Testis (tissue), 3 donors: ENCODE results near the gene TAS2R13. TPM values are rescaled to one million over a fixed set of nuclear protein-coding genes. Genes with fewer than 3 reads are reported as not detected.

ENCODE experiments used
- DNase-seq: peaks from one replicate; pipeline ENCODE4 v3.0.0-alpha.2; 2019
- H3K27ac ChIP-seq, 2 donors: fragments of 200-600 bp; sonication (generic); one replicate each; pipeline ENCODE4 v1.5.1; 2019
- H3K27me3 ChIP-seq: fragments of 200-600 bp; sonication (generic); one replicate; pipeline ENCODE4 v1.5.1; 2019
- H3K36me3 ChIP-seq: fragments of 200-600 bp; sonication (generic); one replicate; pipeline ENCODE4 v1.5.1; 2017; ENCODE audit warnings: low read depth; ENCODE audit errors: missing control alignments
- H3K4me1 ChIP-seq: fragments of 200-600 bp; sonication (generic); one replicate; pipeline ENCODE4 v1.5.1; 2019
- H3K4me3 ChIP-seq, 2 donors: fragments of 200-600 bp; sonication (generic); one replicate each; pipeline ENCODE4 v1.5.1; 2017 to 2019
- H3K9me3 ChIP-seq: fragments of 200-600 bp; sonication (generic); one replicate; pipeline ENCODE4 v1.5.1; 2017
- CTCF ChIP-seq, 3 experiments: fragments of 450-650 bp in 2 of 3; fragments of 200-600 bp in 1 of 3; sonication (generic) in 1 of 3; IDR thresholded peaks; one replicate each; pipeline ENCODE4 v1.5.1; 2016 to 2019; ENCODE audit warnings: antibody characterized with exemption in 3 of 3, mild to moderate bottlenecking in 2 of 3, moderate library complexity in 1 of 3
- POLR2A ChIP-seq: fragments of 450-650 bp; IDR thresholded peaks from one replicate; pipeline ENCODE4 v1.6.1; 2017; ENCODE audit warnings: antibody characterized with exemption, mild to moderate bottlenecking, moderate library complexity
- WGBS, 2 donors: methylation state at CpG; one replicate each; pipeline ENCODE4 v1.1.5; 2018; 5-methylcytosine and 5-hydroxymethylcytosine counted together
- intact Hi-C: fragments of 100-400 bp; cut with DNase I; formaldehyde crosslinking; loops from one replicate; pipeline ENCODE4 v1.15.1; 2023; ENCODE audit warnings: low total_unique reads
- polyA plus RNA-seq: library from polyadenylated mRNA; stranded (reverse); fragments of 350-450 nt; fragmentation: Illumina TruSeq; extraction: RNeasy Lipid Tissue Mini Kit (QIAGEN cat#74804); gene quantifications from one replicate; pipeline ENCODE4 v1.2.3, GENCODE V29; 2014; ENCODE audit warnings: low read depth, low replicate concordance; ENCODE audit not compliant: insufficient read depth
- total RNA-seq, 2 donors: library from RNA; depleted of rRNA; stranded (reverse); fragments of >200 nt; gene quantifications; one replicate each; pipeline ENCODE4 v1.2.3, GENCODE V29; 2016

TAS2R13 gene
- total and polyA plus RNA-seq, 3 donors from 2014 or later = 3.1 to 3.6 TPM; not detected in 1

- intact Hi-C loops = no loop called here
- WGBS, 2 donors = 83 to 88% methylated on average over 2 of the region's 2 CpGs
- no peaks in the 10 kb centered on the region for H3K27me3 ChIP-seq
- H3K4me3 ChIP-seq = no peak overlapping the region
- no peaks in the 10 kb centered on the region for H3K4me1 ChIP-seq
- no peak overlapping the region for H3K27ac ChIP-seq
- no peaks in the 10 kb centered on the region for H3K9me3 ChIP-seq
- no peak for TF ChIP-seq CTCF (IDR thresholded peaks at IDR 0.05)
- TF ChIP-seq POLR2A = no peak
- no peaks in the 10 kb centered on the region for H3K36me3 ChIP-seq
- DNase-seq = no peak
Measured at GRCh38 chr12:10863512-10864218, 45.7 kb downstream of the TAS2R13 start.

- H3K27ac ChIP-seq = no peak overlapping the region
- no peak overlapping the region for H3K4me3 ChIP-seq
- TF ChIP-seq CTCF (IDR thresholded peaks at IDR 0.05) (no peak), POLR2A (no peak)
- H3K4me1 ChIP-seq = no peaks in the 10 kb centered on the region
- intact Hi-C loops = no loop called here
- DNase-seq = no peak
- H3K9me3 ChIP-seq = no peaks in the 10 kb centered on the region
- WGBS, 2 donors = 85 to 92% methylated on average over 2 of the region's 2 CpGs
- no peaks in the 10 kb centered on the region for H3K27me3 ChIP-seq
- no peaks in the 10 kb centered on the region for H3K36me3 ChIP-seq
Measured at GRCh38 chr12:10861366-10861765, 48.0 kb downstream of the TAS2R13 start.

Other genes starting within 250 kb of the TAS2R13 start
- gene STYK1, start 235.5 kb downstream of the TAS2R13 start, total RNA-seq = under 1 TPM; 0.24 to 0.50 TPM
- gene STYK1, start 235.5 kb downstream of the TAS2R13 start, polyA plus RNA-seq = 0.26 TPM
- gene YBX3, start 186.2 kb downstream of the TAS2R13 start, total RNA-seq = 100 to 1,000 TPM; 493 to 511 TPM
- 1,385 TPM for gene YBX3, start 186.2 kb downstream of the TAS2R13 start, polyA plus RNA-seq
- not detected for gene TAS2R7, start 106.9 kb downstream of the TAS2R13 start, total RNA-seq
- gene TAS2R7, start 106.9 kb downstream of the TAS2R13 start, polyA plus RNA-seq = not detected
- gene TAS2R8, start 102.3 kb downstream of the TAS2R13 start, total RNA-seq = not detected
- gene TAS2R8, start 102.3 kb downstream of the TAS2R13 start, polyA plus RNA-seq = not detected
- not detected for gene TAS2R9, start 99.4 kb downstream of the TAS2R13 start, total RNA-seq
- gene TAS2R9, start 99.4 kb downstream of the TAS2R13 start, polyA plus RNA-seq = not detected
- under 1 TPM in 1 of 2 donors, not detected in 1; 0.39 TPM for gene TAS2R10, start 83.2 kb downstream of the TAS2R13 start, total RNA-seq
- gene TAS2R10, start 83.2 kb downstream of the TAS2R13 start, polyA plus RNA-seq = not detected
- 1 to 10 TPM; 4.3 to 8.4 TPM for gene PRR4, start 60.1 kb downstream of the TAS2R13 start, total RNA-seq
- 1.3 TPM for gene PRR4, start 60.1 kb downstream of the TAS2R13 start, polyA plus RNA-seq
- gene PRH1, start 25.3 kb downstream of the TAS2R13 start, total RNA-seq = 10 to 100 TPM; 63.0 to 73.5 TPM
- gene PRH1, start 25.3 kb downstream of the TAS2R13 start, polyA plus RNA-seq = 52.2 TPM
- 1 to 10 TPM; 1.2 to 1.3 TPM for gene PRH2, start 19.7 kb upstream of the TAS2R13 start, total RNA-seq
- 6.5 TPM for gene PRH2, start 19.7 kb upstream of the TAS2R13 start, polyA plus RNA-seq
- 1 to 10 TPM; 3.5 to 4.6 TPM for gene TAS2R14, start 29.7 kb upstream of the TAS2R13 start, total RNA-seq
- 0.96 TPM for gene TAS2R14, start 29.7 kb upstream of the TAS2R13 start, polyA plus RNA-seq
- gene TAS2R50, start 77.3 kb upstream of the TAS2R13 start, total RNA-seq = 1 to 10 TPM; 2.8 to 4.8 TPM
- gene TAS2R50, start 77.3 kb upstream of the TAS2R13 start, polyA plus RNA-seq = not detected
- 1 to 10 TPM; 2.2 to 4.8 TPM for gene TAS2R20, start 88.7 kb upstream of the TAS2R13 start, total RNA-seq
- 0.46 TPM for gene TAS2R20, start 88.7 kb upstream of the TAS2R13 start, polyA plus RNA-seq
- gene TAS2R19, start 113.1 kb upstream of the TAS2R13 start, total RNA-seq = 10 to 100 TPM in 1 of 2 donors, 1 to 10 TPM in 1; 9.3 to 10.4 TPM
- 0.34 TPM for gene TAS2R19, start 113.1 kb upstream of the TAS2R13 start, polyA plus RNA-seq
- gene TAS2R31, start 121.8 kb upstream of the TAS2R13 start, total RNA-seq = 10 to 100 TPM in 1 of 2 donors, 1 to 10 TPM in 1; 7.7 to 10.3 TPM
- not detected for gene TAS2R31, start 121.8 kb upstream of the TAS2R13 start, polyA plus RNA-seq
- gene TAS2R46, start 152.7 kb upstream of the TAS2R13 start, total RNA-seq = 1 to 10 TPM; 3.2 to 5.4 TPM
- gene TAS2R46, start 152.7 kb upstream of the TAS2R13 start, polyA plus RNA-seq = not detected
- 1 to 10 TPM in 1 of 2 donors, under 1 TPM in 1; 0.87 to 7.2 TPM for gene TAS2R43, start 182.8 kb upstream of the TAS2R13 start, total RNA-seq
- not detected for gene TAS2R43, start 182.8 kb upstream of the TAS2R13 start, polyA plus RNA-seq
- 10 to 100 TPM; 11.1 to 11.3 TPM for gene TAS2R30, start 225.1 kb upstream of the TAS2R13 start, total RNA-seq
- not detected for gene TAS2R30, start 225.1 kb upstream of the TAS2R13 start, polyA plus RNA-seq